ENCODE measurements around the gene TBX19.

DNA sequence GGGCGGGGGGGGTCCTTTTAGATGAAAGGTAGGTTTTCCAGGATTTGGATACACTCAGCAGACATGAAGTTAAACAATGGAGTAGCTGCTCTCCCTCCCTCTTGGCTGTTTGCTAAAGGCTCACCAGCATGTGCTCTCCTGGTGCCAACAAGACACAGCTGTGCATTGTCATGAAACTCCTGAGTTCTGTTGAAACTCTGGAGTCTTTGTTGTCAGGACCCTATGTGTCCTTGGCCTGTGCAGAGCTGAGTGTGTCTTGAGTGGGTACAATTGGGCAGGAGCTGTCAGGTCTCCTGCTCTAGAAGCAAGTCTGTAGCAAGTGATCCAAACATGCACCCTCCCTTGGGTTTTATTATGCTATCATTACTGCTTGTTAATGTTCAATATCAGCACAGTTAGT lies 12.7 kb downstream of the TBX19 start:
- TF ChIP-seq, protein P1, sequence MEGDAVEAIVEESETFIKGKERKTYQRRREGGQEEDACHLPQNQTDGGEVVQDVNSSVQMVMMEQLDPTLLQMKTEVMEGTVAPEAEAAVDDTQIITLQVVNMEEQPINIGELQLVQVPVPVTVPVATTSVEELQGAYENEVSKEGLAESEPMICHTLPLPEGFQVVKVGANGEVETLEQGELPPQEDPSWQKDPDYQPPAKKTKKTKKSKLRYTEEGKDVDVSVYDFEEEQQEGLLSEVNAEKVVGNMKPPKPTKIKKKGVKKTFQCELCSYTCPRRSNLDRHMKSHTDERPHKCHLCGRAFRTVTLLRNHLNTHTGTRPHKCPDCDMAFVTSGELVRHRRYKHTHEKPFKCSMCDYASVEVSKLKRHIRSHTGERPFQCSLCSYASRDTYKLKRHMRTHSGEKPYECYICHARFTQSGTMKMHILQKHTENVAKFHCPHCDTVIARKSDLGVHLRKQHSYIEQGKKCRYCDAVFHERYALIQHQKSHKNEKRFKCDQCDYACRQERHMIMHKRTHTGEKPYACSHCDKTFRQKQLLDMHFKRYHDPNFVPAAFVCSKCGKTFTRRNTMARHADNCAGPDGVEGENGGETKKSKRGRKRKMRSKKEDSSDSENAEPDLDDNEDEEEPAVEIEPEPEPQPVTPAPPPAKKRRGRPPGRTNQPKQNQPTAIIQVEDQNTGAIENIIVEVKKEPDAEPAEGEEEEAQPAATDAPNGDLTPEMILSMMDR (IDR thresholded peaks at IDR 0.05) = no peak
- TF ChIP-seq POLR2AphosphoS5 (IDR thresholded peaks at IDR 0.05) = no peak
- no peak for TF ChIP-seq EP300 (IDR thresholded peaks at IDR 0.05)

All from gastroesophageal sphincter (tissue), 3 donors.